GM18511 (cell line): ENCODE results near the gene SURF1.

Experiments
- ATAC-seq: cut with Tn5 transposase; IDR thresholded peaks from one replicate; pipeline ENCODE4 v1.9.1; 2021; ENCODE audit warnings: mild to moderate bottlenecking, moderate library complexity; ENCODE audit not compliant: unreplicated experiment

Gene SURF1

GRCh38 chr9:133366435-133366834, 10.1 kb upstream of the SURF1 start:
- no peak for ATAC-seq

DNA sequence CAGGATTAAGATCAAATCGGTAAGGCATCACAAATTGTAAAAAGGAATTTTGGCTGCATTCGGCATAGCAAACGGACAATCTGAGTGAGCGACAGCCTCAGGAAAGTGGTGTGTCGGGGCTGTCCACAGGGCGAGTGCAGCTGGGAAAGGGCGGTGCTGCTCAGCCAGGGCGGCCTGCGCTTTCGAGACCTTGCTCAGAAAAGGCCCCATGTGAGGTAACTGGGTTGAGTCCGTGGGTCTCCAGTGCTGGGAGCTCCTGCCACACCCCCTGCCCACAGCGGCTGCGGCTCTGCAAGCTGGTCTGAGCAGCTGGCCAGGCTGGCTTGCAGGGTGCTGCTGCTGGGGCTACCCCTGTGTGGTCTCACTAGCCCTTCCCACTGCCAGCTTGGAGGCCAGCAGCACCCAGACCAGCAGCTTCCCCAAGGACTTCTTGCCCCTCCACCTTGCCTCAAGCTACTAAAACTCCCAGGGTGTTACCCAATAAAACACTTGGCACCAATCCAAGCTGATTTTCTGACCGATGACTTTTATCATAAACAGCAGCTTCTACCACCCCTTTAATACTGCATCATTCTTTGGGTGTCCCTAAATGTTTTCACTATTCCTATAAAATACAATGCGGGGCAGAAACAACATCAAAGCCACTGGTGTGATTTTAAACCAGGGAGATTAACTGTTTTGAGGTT, 6.2 kb upstream of the SURF1 start:
- no peak for ATAC-seq

GRCh38 chr9:133361507-133362092, 5.3 kb upstream of the SURF1 start:
- ATAC-seq = no peak

DNA sequence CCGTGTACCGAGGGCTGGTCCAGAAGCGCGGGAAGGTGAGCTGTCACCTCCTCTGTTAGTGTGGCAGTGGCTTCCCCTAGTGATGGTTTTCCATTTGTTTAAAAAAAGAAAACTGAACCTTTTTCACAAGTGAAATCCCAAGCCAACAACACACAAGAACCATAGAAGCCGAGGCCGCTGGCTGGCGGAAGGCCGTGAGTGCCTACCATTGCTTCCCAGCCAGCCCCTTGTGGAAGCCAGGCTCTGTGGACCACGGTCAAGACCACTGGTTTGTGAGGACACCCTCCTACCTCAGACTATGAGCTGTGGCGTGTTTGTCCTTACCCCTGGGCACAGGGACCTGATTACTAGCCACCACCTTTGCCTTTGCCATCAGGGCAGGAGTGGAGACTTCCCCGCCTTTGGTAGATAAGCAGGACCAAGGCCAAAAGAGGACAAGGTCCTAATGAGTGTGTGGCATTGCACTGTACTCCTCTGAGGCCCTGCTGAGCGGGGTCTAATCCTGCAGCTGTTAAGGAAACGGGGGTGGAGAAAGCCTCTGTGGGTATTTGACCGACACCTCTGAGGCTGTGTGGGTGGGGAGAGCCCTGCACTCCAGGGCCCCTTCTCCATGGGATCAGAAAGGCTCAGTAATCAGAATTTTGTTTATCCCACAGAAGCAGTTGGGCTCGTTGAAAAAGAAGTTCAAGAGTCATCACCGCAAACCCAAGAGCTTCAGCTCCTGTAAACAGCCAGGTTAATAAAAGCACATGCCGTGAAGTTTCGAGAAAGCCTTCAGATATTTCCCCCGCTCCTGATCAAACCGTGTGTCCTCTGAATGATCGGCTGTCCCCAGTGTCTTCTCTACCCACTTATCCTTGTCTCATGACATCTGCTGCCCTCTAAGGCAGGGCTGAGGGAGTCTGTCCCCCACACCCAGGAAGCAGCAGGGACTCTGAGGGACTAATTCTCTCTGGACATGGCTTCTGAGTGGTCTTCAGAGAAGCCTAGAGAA, 4.4 kb upstream of the SURF1 start:
- ATAC-seq = no peak

GRCh38 chr9:133359399-133360175, 3.3 kb upstream of the SURF1 start:
- no peak for ATAC-seq

GRCh38 chr9:133357656-133358055, 1.4 kb upstream of the SURF1 start:
- no peak for ATAC-seq

DNA sequence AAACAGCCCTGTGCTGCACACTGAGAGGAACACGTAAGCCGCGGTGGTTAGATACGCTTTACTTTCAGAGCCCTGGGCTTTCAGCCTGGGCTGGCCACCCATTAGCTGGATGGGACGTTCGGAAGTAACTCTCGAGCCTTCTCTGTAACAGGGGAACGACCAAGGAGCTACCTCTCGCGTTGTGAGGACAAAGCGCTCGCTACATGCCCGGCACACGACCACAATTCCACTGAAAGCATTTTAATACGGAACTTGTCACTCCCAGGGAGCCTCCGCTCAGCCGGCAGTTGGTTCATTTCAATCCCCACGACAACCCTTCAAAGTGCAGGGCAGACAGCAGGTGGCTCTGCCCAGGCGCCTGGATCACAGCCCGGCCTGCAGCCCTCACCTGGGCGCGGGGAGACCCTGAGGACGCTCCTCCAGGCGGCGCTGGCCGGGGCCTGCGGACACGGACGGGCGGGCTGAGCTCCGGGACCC, 368 bp downstream of the SURF1 start:
- ATAC-seq = peak; percentile 38

GRCh38 chr9:133354766-133355165, 1.5 kb downstream of the SURF1 start:
- ATAC-seq = no peak

- no peak for ATAC-seq
These were observed 2.7 kb downstream of the SURF1 start for GRCh38 chr9:133353548-133353947.

- no peak for ATAC-seq
These were observed 3.5 kb downstream of the SURF1 start for GRCh38 chr9:133352635-133353340.

GRCh38 chr9:133351908-133352634, 4.2 kb downstream of the SURF1 start:
- ATAC-seq = no peak

- no peak for ATAC-seq
These were observed 4.8 kb downstream of the SURF1 start for GRCh38 chr9:133351526-133351907.

GRCh38 chr9:133349965-133350616, 6.2 kb downstream of the SURF1 start:
- ATAC-seq = no peak

GRCh38 chr9:133348718-133349573, 7.3 kb downstream of the SURF1 start:
- ATAC-seq = no peak

DNA sequence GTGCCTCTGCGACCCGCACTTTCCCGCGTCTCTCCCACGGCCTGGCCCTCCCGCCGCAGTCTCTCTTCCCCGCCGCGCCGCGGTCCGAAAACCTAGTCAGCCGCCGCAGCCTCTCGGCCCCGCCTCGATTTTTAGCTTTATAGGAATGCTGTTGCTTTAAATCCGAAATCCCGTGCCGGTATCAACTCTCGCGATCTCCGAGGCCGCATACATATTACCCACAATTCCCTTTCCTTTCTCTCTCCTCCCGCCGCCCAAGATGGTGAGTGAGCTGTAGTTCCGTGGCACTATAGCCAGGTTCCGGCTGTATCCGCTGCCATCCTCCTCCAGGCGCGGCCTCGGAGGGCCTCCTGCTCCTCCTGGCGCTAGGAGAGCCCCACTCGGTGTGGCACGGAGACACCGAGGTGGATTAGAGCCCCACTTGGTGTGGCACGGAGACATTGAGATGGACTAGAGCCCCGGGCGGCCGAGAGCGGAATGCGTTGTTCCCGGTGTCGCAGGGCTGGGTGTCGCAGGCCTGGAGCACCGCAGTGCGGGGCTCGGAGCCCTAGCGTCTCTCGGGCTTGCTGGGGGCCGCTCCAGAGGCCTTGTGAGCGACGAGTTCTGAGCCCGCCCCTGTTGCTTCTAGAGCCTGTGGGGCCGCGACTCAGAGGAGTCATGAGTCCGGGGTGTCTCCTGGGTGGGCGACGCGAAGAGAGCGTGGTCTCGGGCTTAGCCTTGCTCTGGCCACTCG, 8.1 kb downstream of the SURF1 start, which contains the start of the genes MED22 and RPL7A:
Gene MED22 (minus strand): TSS at position 147 of the 733 bp plus-strand sequence. CDS start 1,469 bp downstream, outside the sequence.
Gene RPL7A (plus strand): TSS at position 234 of the 733 bp plus-strand sequence. CDS start 26 bp downstream, at position 260.
- ATAC-seq = peak; percentile 78

- peak; percentile 43 for ATAC-seq
These were observed 8.7 kb downstream of the SURF1 start for GRCh38 chr9:133347515-133347984.
